Trophoblast cell (in vitro differentiated cells and primary cell): ENCODE measurements around the gene PRDM7.
A peak's percentile ranks its signal among the peaks of the same experiment; 100 is the strongest.

Experiments used
- DNase-seq, 2 donors: peaks; one replicate each; pipeline ENCODE4 v3.0.0-alpha.2; 2016
- H2AFZ ChIP-seq: 2 replicates; pipeline ENCODE4 v1.6.1; 2013; ENCODE audit warnings: low read length, moderate library complexity, mild to moderate bottlenecking; ENCODE audit not compliant: insufficient read depth, poor library complexity
- H2AK5ac ChIP-seq: 2 replicates; pipeline ENCODE4 v1.6.1; 2013; ENCODE audit warnings: mild to moderate bottlenecking, low read length
- H2BK120ac ChIP-seq: 2 replicates; pipeline ENCODE4 v1.6.1; 2013; ENCODE audit warnings: low read length, mild to moderate bottlenecking, moderate library complexity; ENCODE audit not compliant: insufficient read depth, poor library complexity
- H2BK12ac ChIP-seq: 2 replicates; pipeline ENCODE4 v1.6.1; 2013; ENCODE audit warnings: mild to moderate bottlenecking, low read length, moderate library complexity
- H2BK5ac ChIP-seq: 2 replicates; pipeline ENCODE4 v1.6.1; 2013; ENCODE audit warnings: low read length, low read depth, moderate library complexity, mild to moderate bottlenecking; ENCODE audit not compliant: poor library complexity
- H3K14ac ChIP-seq: 2 replicates; pipeline ENCODE4 v1.6.1; 2013; ENCODE audit warnings: mild to moderate bottlenecking, low read length
- H3K18ac ChIP-seq: 2 replicates; pipeline ENCODE4 v1.6.1; 2013; ENCODE audit warnings: mild to moderate bottlenecking, low read length
- H3K23ac ChIP-seq: 2 replicates; pipeline ENCODE4 v1.6.1; 2013; ENCODE audit warnings: low read length
- H3K27ac ChIP-seq: 2 replicates; pipeline ENCODE4 v1.5.1; 2013; ENCODE audit warnings: low read depth, mild to moderate bottlenecking, inconsistent platforms, low read length, moderate library complexity
- H3K27me3 ChIP-seq: 2 replicates; pipeline ENCODE4 v1.6.1; 2013; ENCODE audit warnings: inconsistent platforms, mild to moderate bottlenecking, low read length, moderate library complexity; ENCODE audit not compliant: insufficient read depth
- H3K36me3 ChIP-seq, 2 experiments: 1 replicate in 1 of 2; 2 replicates in 1 of 2; pipeline ENCODE4 v1.6.1; 2013; ENCODE audit warnings: low read length in 2 of 2, mild to moderate bottlenecking in 2 of 2, moderate library complexity in 1 of 2; ENCODE audit not compliant: insufficient read depth in 2 of 2, control insufficient read depth in 1 of 2
- H3K4ac ChIP-seq: 2 replicates; pipeline ENCODE4 v1.6.1; 2013; ENCODE audit warnings: low read depth, mild to moderate bottlenecking, low read length, moderate library complexity
- H3K4me1 ChIP-seq, 2 experiments: 1 replicate in 1 of 2; 2 replicates in 1 of 2; pipeline ENCODE4 v1.6.1; 2013; ENCODE audit warnings: low read length in 2 of 2, mild to moderate bottlenecking in 2 of 2, moderate library complexity in 1 of 2; ENCODE audit not compliant: insufficient read depth in 2 of 2, control insufficient read depth in 1 of 2
- H3K4me2 ChIP-seq: 2 replicates; pipeline ENCODE4 v1.6.1; 2013; ENCODE audit warnings: inconsistent platforms, mild to moderate bottlenecking, low read length, moderate library complexity
- H3K4me3 ChIP-seq: 2 replicates; pipeline ENCODE4 v1.5.1; 2013; ENCODE audit warnings: mild to moderate bottlenecking, low read depth, low read length, inconsistent platforms
- H3K79me1 ChIP-seq: one replicate; pipeline ENCODE4 v1.6.1; 2013; ENCODE audit warnings: low read length
- H3K79me2 ChIP-seq: 2 replicates; pipeline ENCODE4 v1.6.1; 2013; ENCODE audit warnings: low read length, mild to moderate bottlenecking; ENCODE audit not compliant: control insufficient read depth, insufficient read depth, poor library complexity
- H3K9ac ChIP-seq: 2 replicates; pipeline ENCODE4 v1.6.1; 2013; ENCODE audit warnings: mild to moderate bottlenecking, low read length
- H3K9me3 ChIP-seq: 2 replicates; pipeline ENCODE4 v1.6.1; 2013; ENCODE audit warnings: low read depth, mild to moderate bottlenecking, control low read depth, inconsistent platforms, low read length; ENCODE audit not compliant: insufficient read depth
- H4K12ac ChIP-seq: 2 replicates; pipeline ENCODE4 v1.6.1; 2013; ENCODE audit warnings: low read depth, mild to moderate bottlenecking, low read length, moderate library complexity
- H4K8ac ChIP-seq: 2 replicates; pipeline ENCODE4 v1.6.1; 2013; ENCODE audit warnings: low read depth, mild to moderate bottlenecking, low read length, moderate library complexity
- H4K91ac ChIP-seq: one replicate; pipeline ENCODE4 v1.6.1; 2013; ENCODE audit warnings: low read depth, mild to moderate bottlenecking, low read length, moderate library complexity
- WGBS: extraction: QIAGEN DNeasy Blood & Tissue Kit; methylation state at CpG from one replicate; pipeline ENCODE4 v1.1.7; 2013; ENCODE audit warnings: missing lambda C conversion rate; ENCODE audit not compliant: insufficient read length, insufficient coverage; ENCODE audit errors: extremely low coverage; 5-methylcytosine and 5-hydroxymethylcytosine counted together

PRDM7 gene

DNA sequence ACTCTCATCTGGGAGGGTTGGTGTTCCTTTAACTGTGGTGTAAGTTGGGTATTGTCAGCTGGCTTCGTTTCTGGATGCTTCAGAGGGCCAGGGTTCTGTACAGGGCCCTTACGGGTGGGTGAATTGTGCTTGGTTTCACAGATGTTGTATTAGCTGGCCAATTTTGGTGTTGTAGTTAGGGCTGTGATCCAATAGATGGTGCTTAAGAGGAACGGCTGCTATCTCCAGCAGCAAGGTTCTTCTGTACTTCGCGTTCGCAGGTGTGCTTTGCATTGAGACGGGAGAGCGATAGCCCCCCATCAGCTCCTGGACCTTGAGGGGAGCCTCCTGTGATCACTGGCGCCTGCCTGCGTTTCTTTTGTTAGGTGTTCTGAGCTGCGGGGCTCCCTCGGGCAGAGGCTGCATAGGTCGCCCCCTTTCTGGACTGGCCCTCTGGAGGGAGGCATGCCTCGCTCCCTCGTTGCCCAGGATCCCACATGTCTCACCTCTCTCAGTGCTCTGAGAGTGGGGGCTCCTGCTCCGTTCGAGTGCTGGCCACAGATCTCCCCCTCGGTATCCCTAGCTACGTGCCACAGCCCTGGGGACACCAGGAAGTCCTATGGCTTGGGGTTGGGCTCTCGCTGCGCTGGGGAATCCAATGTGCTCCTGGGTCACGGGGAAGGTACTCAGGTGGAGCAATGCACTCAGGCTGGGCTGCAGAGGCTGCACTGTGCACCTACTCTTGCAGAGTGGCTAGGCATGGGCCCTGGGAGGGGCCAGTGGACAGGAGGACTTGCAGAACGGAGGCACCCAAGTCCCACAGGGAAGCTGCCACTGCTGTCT, 837 bp upstream of the PRDM7 start:
- H3K9ac ChIP-seq = no peak overlapping the region
- peaks cover 0 to 2% of the 10 kb centered on the region in 2 experiments for H3K4me1 ChIP-seq
- peaks cover 14% of the 10 kb centered on the region for H3K9me3 ChIP-seq
- H3K79me1 ChIP-seq = no peaks in the 10 kb centered on the region
- no peak overlapping the region for H3K14ac ChIP-seq
- no peak overlapping the region for H2AK5ac ChIP-seq
- no peak overlapping the region for H3K18ac ChIP-seq
- H4K8ac ChIP-seq = no peak overlapping the region
- no peak overlapping the region for H3K4ac ChIP-seq
- no peak overlapping the region for H3K23ac ChIP-seq
- WGBS = no CpG with 5 or more reads among the region's 23 CpGs
- H3K79me2 ChIP-seq = no peaks in the 10 kb centered on the region
- DNase-seq = peak in 1 of 2 donors; percentile 19
- H2BK120ac ChIP-seq = no peak overlapping the region
- H2BK12ac ChIP-seq = no peak overlapping the region
- no peak overlapping the region for H2BK5ac ChIP-seq
- no peak overlapping the region for H4K12ac ChIP-seq
- no peak overlapping the region for H3K27ac ChIP-seq
- no peak overlapping the region for H3K4me2 ChIP-seq
- no peak overlapping the region for H3K4me3 ChIP-seq
- no peak overlapping the region for H2AFZ ChIP-seq
- no peak overlapping the region for H4K91ac ChIP-seq
- H3K36me3 ChIP-seq = no peaks in the 10 kb centered on the region
- H3K27me3 ChIP-seq = no peaks in the 10 kb centered on the region

DNA sequence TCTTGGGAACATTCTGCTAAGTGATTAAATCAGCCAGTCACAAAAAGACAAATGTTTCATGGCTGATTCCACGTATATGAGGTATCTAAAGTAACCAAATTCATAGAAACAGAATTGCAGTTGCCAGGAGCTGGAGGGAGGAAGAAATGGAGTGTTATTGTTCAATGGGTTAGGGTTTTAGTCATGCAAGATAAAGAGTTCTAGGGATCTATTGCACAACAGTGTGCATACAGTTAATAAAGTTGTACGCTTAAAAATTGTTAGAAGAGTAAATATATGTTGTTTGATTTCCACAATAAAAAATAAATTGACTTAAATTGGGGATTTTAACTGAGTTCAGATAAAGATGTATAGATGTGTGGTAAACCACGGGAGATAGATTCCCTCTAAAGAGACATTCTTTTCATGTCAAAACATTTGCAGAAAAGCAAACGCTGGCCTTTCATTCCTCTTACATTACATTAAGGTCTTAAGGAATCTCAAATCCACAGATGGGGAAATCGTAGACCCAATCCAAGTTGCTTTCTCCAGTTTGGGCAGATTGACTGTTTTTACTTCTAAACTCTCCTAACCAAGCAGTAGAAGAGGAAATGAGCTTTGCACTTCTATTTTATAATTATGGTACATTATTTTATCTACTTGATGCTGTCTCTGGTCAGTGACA, 4.6 kb downstream of the PRDM7 start:
- Histone ChIP-seq H3K4me2 (no peak overlapping the region), H4K91ac (no peak overlapping the region), H3K27ac (no peak overlapping the region), H3K27me3 (no peaks in the 10 kb centered on the region), H3K9ac (no peak overlapping the region), H3K23ac (no peak overlapping the region), H2AFZ (no peak overlapping the region), H3K18ac (no peak overlapping the region), H3K4me1 (no peaks in the 10 kb centered on the region), H3K14ac (no peak overlapping the region), H3K4ac (no peak overlapping the region), H2BK5ac (no peak overlapping the region), H3K9me3 (peaks cover 12% of the 10 kb centered on the region), H4K8ac (no peak overlapping the region), H3K36me3 (no peaks in the 10 kb centered on the region), H3K79me1 (no peaks in the 10 kb centered on the region), H2AK5ac (no peak overlapping the region), H2BK120ac (no peak overlapping the region), H3K4me3 (no peak overlapping the region), H2BK12ac (no peak overlapping the region), H4K12ac (no peak overlapping the region), H3K79me2 (no peaks in the 10 kb centered on the region)
- DNase-seq = no peak
- no CpG with 5 or more reads among the region's 5 CpGs for WGBS

DNA sequence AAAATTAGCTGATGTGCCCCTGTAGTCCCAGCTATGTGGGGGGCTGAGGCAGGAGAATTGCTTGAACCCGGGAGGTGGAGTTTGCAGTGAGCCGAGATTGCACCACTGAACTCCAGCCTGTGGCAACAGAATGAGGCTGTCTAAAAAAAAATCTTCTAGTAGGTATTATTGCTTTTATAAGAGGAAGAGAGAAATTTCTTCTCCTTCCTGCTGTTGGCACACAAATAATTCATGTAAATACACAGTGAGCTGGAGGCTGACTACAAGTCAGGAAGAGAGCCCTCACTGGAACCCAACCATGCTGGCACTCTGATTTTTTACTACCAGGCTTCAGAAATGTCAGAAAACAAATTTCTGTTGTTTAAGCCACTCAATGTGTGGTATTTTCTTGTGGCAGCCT, 6.7 kb downstream of the PRDM7 start:
- Histone ChIP-seq H3K9me3 (peaks cover 3% of the 10 kb centered on the region), H3K4me1 (no peaks in the 10 kb centered on the region), H4K12ac (no peak overlapping the region), H2BK5ac (no peak overlapping the region), H2BK120ac (no peak overlapping the region), H3K18ac (no peak overlapping the region), H3K79me1 (no peaks in the 10 kb centered on the region), H3K36me3 (no peaks in the 10 kb centered on the region), H3K79me2 (no peaks in the 10 kb centered on the region), H2BK12ac (no peak overlapping the region), H2AK5ac (no peak overlapping the region), H3K23ac (no peak overlapping the region), H3K4me3 (no peak overlapping the region), H3K27me3 (no peaks in the 10 kb centered on the region), H3K9ac (no peak overlapping the region), H4K91ac (no peak overlapping the region), H3K14ac (no peak overlapping the region), H3K4ac (no peak overlapping the region), H3K4me2 (no peak overlapping the region), H4K8ac (no peak overlapping the region), H3K27ac (no peak overlapping the region), H2AFZ (no peak overlapping the region)
- no CpG with 5 or more reads among the region's 2 CpGs for WGBS
- DNase-seq = no peak

DNA sequence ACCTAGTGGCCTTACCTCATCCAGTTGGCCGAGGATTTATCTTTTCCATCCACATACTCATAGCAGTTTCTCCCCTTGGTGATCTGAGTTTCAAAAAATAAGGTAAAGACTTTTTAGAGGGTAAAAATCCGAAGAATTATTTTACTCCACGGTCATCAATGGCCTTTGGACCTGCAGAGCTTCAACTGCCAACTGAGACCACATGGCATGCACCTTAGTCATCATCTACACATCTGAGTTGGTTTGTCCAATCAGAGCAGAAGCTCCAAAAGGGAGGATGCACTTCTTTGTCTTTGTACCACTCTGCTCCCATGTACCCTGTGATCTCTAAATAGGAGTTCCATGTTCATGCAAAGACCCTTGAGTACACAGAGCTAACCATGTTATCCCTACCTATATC, 15.7 kb downstream of the PRDM7 start:
- H3K18ac ChIP-seq = no peak overlapping the region
- no peak overlapping the region for H2AK5ac ChIP-seq
- H3K4me2 ChIP-seq = no peak overlapping the region
- H2BK12ac ChIP-seq = no peak overlapping the region
- no peak overlapping the region for H2BK5ac ChIP-seq
- no peak overlapping the region for H4K8ac ChIP-seq
- DNase-seq = no peak
- no peak overlapping the region for H3K23ac ChIP-seq
- H3K9ac ChIP-seq = no peak overlapping the region
- no peaks in the 10 kb centered on the region for H3K4me1 ChIP-seq
- no CpG with 5 or more reads among the region's 3 CpGs for WGBS
- no peak overlapping the region for H4K12ac ChIP-seq
- peaks cover 16% of the 10 kb centered on the region for H3K9me3 ChIP-seq
- H3K79me1 ChIP-seq = no peaks in the 10 kb centered on the region
- no peak overlapping the region for H3K27ac ChIP-seq
- H3K79me2 ChIP-seq = no peaks in the 10 kb centered on the region
- H3K36me3 ChIP-seq = no peaks in the 10 kb centered on the region
- no peak overlapping the region for H4K91ac ChIP-seq
- no peak overlapping the region for H2AFZ ChIP-seq
- H3K4ac ChIP-seq = no peak overlapping the region
- no peak overlapping the region for H2BK120ac ChIP-seq
- no peak overlapping the region for H3K4me3 ChIP-seq
- H3K27me3 ChIP-seq = no peaks in the 10 kb centered on the region
- H3K14ac ChIP-seq = no peak overlapping the region
